Parathyroid adenoma (tissue), 2 donors: ENCODE data around the gene FOXG1.

Experiments used
- H2AFZ ChIP-seq: fragments of 300-600 bp; sonication (generic); one replicate; pipeline ENCODE4 v1.7.0; 2017; ENCODE audit warnings: antibody characterized with exemption, mild to moderate bottlenecking
- H3K27ac ChIP-seq: fragments of 300-600 bp; sonication (generic); one replicate; pipeline ENCODE4 v1.7.0; 2017
- H3K27me3 ChIP-seq: fragments of 300-600 bp; sonication (generic); one replicate; pipeline ENCODE4 v1.7.0; 2017; ENCODE audit warnings: low read length; ENCODE audit not compliant: control insufficient read depth, insufficient read depth
- H3K36me3 ChIP-seq: fragments of 300-600 bp; sonication (generic); one replicate; pipeline ENCODE4 v1.7.0; 2017; ENCODE audit warnings: low read length; ENCODE audit not compliant: control insufficient read depth, insufficient read depth
- H3K4me1 ChIP-seq: fragments of 300-600 bp; sonication (generic); one replicate; pipeline ENCODE4 v1.7.0; 2017; ENCODE audit warnings: control low read depth
- H3K4me2 ChIP-seq: fragments of 300-600 bp; sonication (generic); one replicate; pipeline ENCODE4 v1.7.0; 2017; ENCODE audit warnings: low read length
- H3K4me3 ChIP-seq: fragments of 300-600 bp; sonication (generic); one replicate; pipeline ENCODE4 v1.7.0; 2017; ENCODE audit warnings: low read depth, low read length
- H3K79me2 ChIP-seq: fragments of 300-600 bp; sonication (generic); one replicate; pipeline ENCODE4 v1.7.0; 2017; ENCODE audit warnings: control low read depth
- H3K9ac ChIP-seq: fragments of 300-600 bp; sonication (generic); one replicate; pipeline ENCODE4 v1.7.0; 2017; ENCODE audit warnings: mild to moderate bottlenecking
- H3K9me3 ChIP-seq: fragments of 300-600 bp; sonication (generic); one replicate; pipeline ENCODE4 v1.7.0; 2017; ENCODE audit warnings: low read length; ENCODE audit not compliant: control insufficient read depth
- CTCF ChIP-seq: fragments of 300-600 bp; sonication (generic); IDR thresholded peaks from one replicate; pipeline ENCODE4 v1.7.0; 2017; ENCODE audit warnings: antibody characterized with exemption, mild to moderate bottlenecking
- donor health status: primary hyperparathyroidism.

The FOXG1 gene

GRCh38 chr14:28784096-28785048 lies 17.8 kb downstream of the FOXG1 start:
- peak overlapping the region; percentile 42 for H3K4me3 ChIP-seq
- no peak overlapping the region for H2AFZ ChIP-seq
- no peaks in the 10 kb centered on the region for H3K36me3 ChIP-seq
- no peak overlapping the region for H3K9ac ChIP-seq
- peak overlapping the region; percentile 75 for H3K4me2 ChIP-seq
- H3K27ac ChIP-seq = no peak overlapping the region
- no peaks in the 10 kb centered on the region for H3K9me3 ChIP-seq
- no peaks in the 10 kb centered on the region for H3K27me3 ChIP-seq
- TF ChIP-seq CTCF = no peak
- H3K79me2 ChIP-seq = no peaks in the 10 kb centered on the region
- H3K4me1 ChIP-seq = no peaks in the 10 kb centered on the region

DNA sequence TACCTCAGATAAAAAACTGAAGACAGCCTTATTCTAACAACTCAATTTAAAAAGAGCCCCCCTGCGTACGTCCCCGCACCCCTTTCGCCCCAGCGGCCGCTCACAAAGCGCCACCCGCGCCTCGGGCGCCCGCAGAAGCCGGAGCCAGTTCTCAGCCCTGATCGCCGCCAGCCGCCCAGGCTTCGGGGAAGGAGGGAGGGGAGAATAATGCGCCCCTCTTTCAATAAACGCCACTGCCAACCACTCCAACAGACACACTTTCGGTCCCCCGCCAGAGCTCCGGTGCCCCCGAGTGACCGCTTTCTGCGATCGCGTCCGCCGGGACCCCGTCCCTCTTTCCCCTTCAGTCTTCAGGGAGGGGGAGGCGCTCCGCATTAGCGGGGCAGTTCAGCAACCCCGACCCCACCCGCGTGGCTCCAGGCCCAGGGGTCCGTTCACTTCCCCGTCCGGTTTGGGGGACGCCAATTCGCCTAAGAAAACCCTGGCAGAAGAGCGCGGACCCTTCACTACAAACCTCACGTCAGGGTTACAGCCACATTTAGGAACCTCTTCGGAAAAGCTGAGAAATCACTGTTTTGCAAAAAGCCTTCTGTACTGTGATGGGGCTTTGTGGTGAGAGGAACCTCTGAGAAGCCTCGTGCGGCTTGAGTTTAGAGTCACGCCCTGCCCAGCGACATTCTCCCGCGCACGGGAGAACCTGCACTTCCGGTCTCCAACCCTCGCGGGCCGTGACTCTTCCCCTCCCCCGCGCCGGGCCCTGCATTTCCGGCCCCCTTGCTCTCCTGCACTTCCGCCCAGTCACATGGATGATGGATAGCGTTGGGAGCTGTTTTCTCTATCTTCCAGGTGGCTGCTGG lies 18.7 kb downstream of the FOXG1 start:
- no peak for TF ChIP-seq CTCF
- no peaks in the 10 kb centered on the region for H3K36me3 ChIP-seq
- H3K9me3 ChIP-seq = no peaks in the 10 kb centered on the region
- peak overlapping the region; percentile 75 for H3K4me2 ChIP-seq
- peak overlapping the region; percentile 42 for H3K4me3 ChIP-seq
- no peaks in the 10 kb centered on the region for H3K79me2 ChIP-seq
- H3K9ac ChIP-seq = no peak overlapping the region
- no peak overlapping the region for H3K27ac ChIP-seq
- no peaks in the 10 kb centered on the region for H3K27me3 ChIP-seq
- H2AFZ ChIP-seq = peak overlapping the region; percentile 59
- H3K4me1 ChIP-seq = no peaks in the 10 kb centered on the region

GRCh38 chr14:28807518-28807917 lies 40.9 kb downstream of the FOXG1 start:
- Histone ChIP-seq H3K27me3 (no peaks in the 10 kb centered on the region), H3K4me2 (no peak overlapping the region), H2AFZ (no peak overlapping the region), H3K9me3 (no peaks in the 10 kb centered on the region), H3K9ac (no peak overlapping the region), H3K4me1 (no peaks in the 10 kb centered on the region), H3K27ac (no peak overlapping the region), H3K4me3 (no peak overlapping the region), H3K79me2 (no peaks in the 10 kb centered on the region), H3K36me3 (no peaks in the 10 kb centered on the region)
- TF ChIP-seq CTCF = no peak

DNA sequence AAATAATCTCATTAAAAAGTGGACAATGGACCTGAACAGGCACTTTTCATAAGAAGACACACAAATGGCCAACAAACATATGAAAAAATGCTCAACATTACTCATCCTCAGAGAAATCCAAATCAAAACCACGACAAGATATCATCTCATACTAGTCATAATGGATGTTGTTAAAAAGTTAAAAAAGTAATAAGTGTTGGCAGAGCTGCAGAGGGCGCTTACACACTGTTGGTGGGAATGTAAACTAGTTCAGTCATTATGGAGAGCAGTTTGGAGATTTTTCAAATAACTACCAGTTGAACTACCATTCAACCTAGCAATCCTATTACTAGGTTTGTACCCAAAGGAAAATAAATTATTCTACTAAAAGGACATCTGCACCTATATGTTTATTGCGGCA lies 47.2 kb downstream of the FOXG1 start:
- no peak overlapping the region for H2AFZ ChIP-seq
- TF ChIP-seq CTCF = no peak
- no peak overlapping the region for H3K4me2 ChIP-seq
- no peaks in the 10 kb centered on the region for H3K79me2 ChIP-seq
- no peak overlapping the region for H3K4me3 ChIP-seq
- no peaks in the 10 kb centered on the region for H3K27me3 ChIP-seq
- H3K27ac ChIP-seq = no peak overlapping the region
- H3K9me3 ChIP-seq = no peaks in the 10 kb centered on the region
- H3K9ac ChIP-seq = no peak overlapping the region
- no peaks in the 10 kb centered on the region for H3K4me1 ChIP-seq
- H3K36me3 ChIP-seq = no peaks in the 10 kb centered on the region
